T1000 (cell line): ENCODE results near the gene TMEM238.
"Not testable (repeated sequence)": the region's sequence is repeated elsewhere in the genome, so short reads cannot be mapped to it uniquely, and the experiment has no call there.

Source experiments
- DNase-seq: peaks from one replicate; lab custom pipeline; 2025; ENCODE audit warnings: mixed read lengths; lab: John Stamatoyannopoulos, UW

Gene TMEM238

GRCh38 chr19:55384131-55384919 lies at the start of gene TMEM238:
Gene TMEM238 (minus strand): TSS chr19:55384292. CDS start chr19:55384259, 33 bp downstream.
- DNase-seq, result no peak

GRCh38 chr19:55433292-55433691 lies 49.2 kb upstream of the TMEM238 start:
- no peak for DNase-seq

- DNase-seq, result no peak
These were observed 48.3 kb upstream of the TMEM238 start for GRCh38 chr19:55432241-55432959.

GRCh38 chr19:55431183-55431582 lies 47.1 kb upstream of the TMEM238 start:
- DNase-seq, result no peak

GRCh38 chr19:55426042-55426441 lies 42.0 kb upstream of the TMEM238 start:
- DNase-seq, result no peak

- DNase-seq, result no peak
These were observed 40.4 kb upstream of the TMEM238 start for GRCh38 chr19:55424518-55424917.

- DNase-seq, result no peak
These were observed 39.3 kb upstream of the TMEM238 start for GRCh38 chr19:55423225-55424005.

- not testable (repeated sequence) for DNase-seq
These were observed 37.2 kb upstream of the TMEM238 start for GRCh38 chr19:55421281-55421680.

- DNase-seq, result no peak
These were observed 35.6 kb upstream of the TMEM238 start for GRCh38 chr19:55419624-55420236.

GRCh38 chr19:55419103-55419502 lies 35.0 kb upstream of the TMEM238 start:
- no peak for DNase-seq

- peak; percentile 63 for DNase-seq
These were observed 34.1 kb upstream of the TMEM238 start for GRCh38 chr19:55418185-55418584.

GRCh38 chr19:55410168-55410567 lies 26.1 kb upstream of the TMEM238 start:
- DNase-seq, result no peak

- not testable (repeated sequence) for DNase-seq
These were observed 25.1 kb upstream of the TMEM238 start for GRCh38 chr19:55409179-55409578.

GRCh38 chr19:55408533-55408872 lies 24.4 kb upstream of the TMEM238 start:
- no peak for DNase-seq

GRCh38 chr19:55407800-55408532 lies 23.9 kb upstream of the TMEM238 start:
- DNase-seq, result peak; percentile 97

GRCh38 chr19:55407550-55407799 lies 23.4 kb upstream of the TMEM238 start, which contains the start of gene UBE2S:
Gene UBE2S (minus strand): TSS chr19:55407788. CDS start chr19:55407589, 199 bp downstream.
- DNase-seq, result not testable (repeated sequence)

GRCh38 chr19:55406826-55407549 lies 22.9 kb upstream of the TMEM238 start:
- DNase-seq, result no peak

GRCh38 chr19:55406091-55406825 lies 22.2 kb upstream of the TMEM238 start:
- no peak for DNase-seq

GRCh38 chr19:55405638-55406037 lies 21.5 kb upstream of the TMEM238 start:
- no peak for DNase-seq

GRCh38 chr19:55402509-55402908 lies 18.4 kb upstream of the TMEM238 start:
- DNase-seq, result no peak
